Vagina (tissue), 2 donors: ENCODE data around the gene HSF5.

Experiments
- POLR2A ChIP-seq, 2 donors: fragments of 450-650 bp; IDR thresholded peaks; one replicate each; pipeline ENCODE4 v1.6.1; 2017; ENCODE audit warnings: antibody characterized with exemption in 2 of 2, mild to moderate bottlenecking in 2 of 2, moderate library complexity in 2 of 2
- POLR2AphosphoS5 ChIP-seq, 2 donors: sonication (generic); formaldehyde crosslinking; IDR thresholded peaks; one replicate each; pipeline ENCODE4 v1.9.0; 2017; ENCODE audit warnings: antibody characterized with exemption in 2 of 2, mild to moderate bottlenecking in 2 of 2, low read depth in 1 of 2; ENCODE audit not compliant: insufficient read depth in 1 of 2
- TF ChIP-seq, protein P1 (sequence below), 3 experiments: fragments of 450-650 bp in 2 of 3; fragments of 200-600 bp in 1 of 3; sonication (generic) in 1 of 3; IDR thresholded peaks; one replicate each; pipeline ENCODE4 v1.5.1; 2017 to 2019; ENCODE audit warnings: antibody characterized with exemption in 3 of 3, mild to moderate bottlenecking in 2 of 3, moderate library complexity in 2 of 3

DNA sequence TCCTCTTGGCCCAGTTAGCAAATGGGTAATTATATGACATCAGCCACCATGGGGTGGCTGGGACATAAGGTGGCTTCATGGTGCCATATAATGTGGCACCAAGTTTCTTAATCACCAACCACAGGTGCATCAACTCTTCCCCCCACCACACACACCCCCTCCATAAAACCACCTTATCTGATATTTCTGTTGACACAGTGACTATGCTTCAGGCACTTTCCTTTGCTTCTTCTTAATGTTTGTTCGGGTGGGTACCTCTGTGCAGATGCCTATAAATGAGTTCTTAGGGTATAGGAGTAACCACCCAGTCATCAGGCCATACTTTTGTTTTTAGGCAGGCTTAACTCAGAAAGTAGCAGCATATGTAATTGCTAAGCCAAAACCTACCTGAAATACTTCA lies 100.4 kb downstream of the HSF5 start:
- TF ChIP-seq POLR2AphosphoS5 (IDR thresholded peaks at IDR 0.05; ENCODE audit: insufficient read depth in 1 of 2, low read depth in 1 of 2), result no peak
- TF ChIP-seq, protein P1, sequence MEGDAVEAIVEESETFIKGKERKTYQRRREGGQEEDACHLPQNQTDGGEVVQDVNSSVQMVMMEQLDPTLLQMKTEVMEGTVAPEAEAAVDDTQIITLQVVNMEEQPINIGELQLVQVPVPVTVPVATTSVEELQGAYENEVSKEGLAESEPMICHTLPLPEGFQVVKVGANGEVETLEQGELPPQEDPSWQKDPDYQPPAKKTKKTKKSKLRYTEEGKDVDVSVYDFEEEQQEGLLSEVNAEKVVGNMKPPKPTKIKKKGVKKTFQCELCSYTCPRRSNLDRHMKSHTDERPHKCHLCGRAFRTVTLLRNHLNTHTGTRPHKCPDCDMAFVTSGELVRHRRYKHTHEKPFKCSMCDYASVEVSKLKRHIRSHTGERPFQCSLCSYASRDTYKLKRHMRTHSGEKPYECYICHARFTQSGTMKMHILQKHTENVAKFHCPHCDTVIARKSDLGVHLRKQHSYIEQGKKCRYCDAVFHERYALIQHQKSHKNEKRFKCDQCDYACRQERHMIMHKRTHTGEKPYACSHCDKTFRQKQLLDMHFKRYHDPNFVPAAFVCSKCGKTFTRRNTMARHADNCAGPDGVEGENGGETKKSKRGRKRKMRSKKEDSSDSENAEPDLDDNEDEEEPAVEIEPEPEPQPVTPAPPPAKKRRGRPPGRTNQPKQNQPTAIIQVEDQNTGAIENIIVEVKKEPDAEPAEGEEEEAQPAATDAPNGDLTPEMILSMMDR (IDR thresholded peaks at IDR 0.05), result no peak
- TF ChIP-seq POLR2A (IDR thresholded peaks at IDR 0.05), result no peak
